CD14-positive monocyte (primary cell): ENCODE measurements around the gene PGM2. TPM values are rescaled to one million over a fixed set of nuclear protein-coding genes. Genes with fewer than 3 reads are reported as not detected.

Source experiments
- DNase-seq, 3 donors: peaks; one replicate each; pipeline ENCODE4 v3.0.0-alpha.2; 2011 to 2022
- H2AFZ ChIP-seq: 2 replicates; pipeline ENCODE4 v1.6.0; 2012; ENCODE audit warnings: mild to moderate bottlenecking, low read depth, low read length, inconsistent platforms; ENCODE audit not compliant: insufficient read depth, poor library complexity, severe bottlenecking
- H3K27ac ChIP-seq, 2 donors: 1 replicate in 1 of 2; 2 replicates in 1 of 2; pipeline ENCODE4 v1.5.1; 2012 to 2013; ENCODE audit warnings: low read length in 2 of 2, control low read depth in 1 of 2, inconsistent platforms in 1 of 2, low read depth in 1 of 2, mild to moderate bottlenecking in 1 of 2
- H3K27me3 ChIP-seq, 2 donors: one replicate each; pipeline versions ENCODE4 v1.6.0 to v1.6.1; 2011 to 2013; ENCODE audit warnings: low read length in 2 of 2; ENCODE audit not compliant: control insufficient read depth in 2 of 2, insufficient read depth in 2 of 2
- H3K36me3 ChIP-seq, 2 donors: replicated peaks in 1 of 2; 1 replicate in 1 of 2; 2 replicates in 1 of 2; pipeline versions ENCODE4 v1.5.1 to v1.6.1; 2012 to 2013; ENCODE audit warnings: low read length in 2 of 2, control low read depth in 1 of 2, inconsistent platforms in 1 of 2, mild to moderate bottlenecking in 1 of 2; ENCODE audit not compliant: insufficient read depth in 2 of 2, control insufficient read depth in 1 of 2
- H3K4me1 ChIP-seq, 2 donors: 1 replicate in 1 of 2; 2 replicates in 1 of 2; pipeline versions ENCODE4 v1.5.1 to v1.6.1; 2012 to 2013; ENCODE audit warnings: low read length in 2 of 2, control low read depth in 1 of 2, inconsistent platforms in 1 of 2, mild to moderate bottlenecking in 1 of 2, moderate library complexity in 1 of 2; ENCODE audit not compliant: insufficient read depth in 2 of 2, control insufficient read depth in 1 of 2
- H3K4me2 ChIP-seq: replicated peaks from 2 replicates; pipeline ENCODE3; 2012; ENCODE audit warnings: low read length, moderate library complexity, mild to moderate bottlenecking; ENCODE audit not compliant: poor library complexity, severe bottlenecking; ENCODE audit errors: extremely low read depth
- H3K4me3 ChIP-seq, 3 experiments: fragments of 200-600 bp in 1 of 3; sonication (generic) in 1 of 3; replicated peaks in 1 of 3; 1 replicate in 2 of 3; 2 replicates in 1 of 3; pipeline ENCODE4 v1.5.1; 2011 to 2013; ENCODE audit warnings: low read length in 3 of 3, mild to moderate bottlenecking in 3 of 3, control low read depth in 2 of 3, low read depth in 2 of 3, inconsistent platforms in 1 of 3, moderate library complexity in 1 of 3
- H3K79me2 ChIP-seq: 2 replicates; pipeline ENCODE4 v1.6.0; 2012; ENCODE audit warnings: mild to moderate bottlenecking, control low read depth, inconsistent platforms, low read length, moderate library complexity; ENCODE audit not compliant: insufficient read depth
- H3K9ac ChIP-seq: 2 replicates; pipeline ENCODE4 v1.6.0; 2017; ENCODE audit warnings: low read length, mild to moderate bottlenecking; ENCODE audit not compliant: insufficient read depth, poor library complexity, severe bottlenecking
- H3K9me3 ChIP-seq, 2 donors: replicated peaks in 1 of 2; 1 replicate in 1 of 2; 2 replicates in 1 of 2; pipeline versions ENCODE4 v1.5.1 to v1.6.1; 2012 to 2013; ENCODE audit warnings: low read length in 2 of 2, control low read depth in 1 of 2; ENCODE audit not compliant: control insufficient read depth in 1 of 2, insufficient read depth in 1 of 2
- H4K20me1 ChIP-seq: 2 replicates; pipeline ENCODE4 v1.6.0; 2012; ENCODE audit warnings: mild to moderate bottlenecking, low read length, control low read depth, moderate library complexity; ENCODE audit not compliant: insufficient read depth
- H3K27ac Mint-ChIP-seq, 7 donors: one replicate each; pipeline ENCODE4 v1.8.0; 2020; ENCODE audit warnings: mild to moderate bottlenecking in 7 of 7, mixed read lengths in 7 of 7, moderate library complexity in 6 of 7, inconsistent platforms in 2 of 7
- H3K27me3 Mint-ChIP-seq, 3 donors: one replicate each; pipeline ENCODE4 v1.8.0; 2021 to 2022; ENCODE audit warnings: low read depth in 3 of 3, mild to moderate bottlenecking in 3 of 3, mixed read lengths in 3 of 3, moderate library complexity in 3 of 3, inconsistent platforms in 1 of 3
- H3K36me3 Mint-ChIP-seq, 2 donors: one replicate each; pipeline ENCODE4 v1.8.0; 2020; ENCODE audit warnings: mixed read lengths in 2 of 2, inconsistent platforms in 1 of 2, mild to moderate bottlenecking in 1 of 2
- H3K4me1 Mint-ChIP-seq: one replicate; pipeline ENCODE4 v1.8.0; 2020; ENCODE audit warnings: mild to moderate bottlenecking, mixed read lengths
- H3K4me3 Mint-ChIP-seq, 2 donors: one replicate each; pipeline ENCODE4 v1.8.0; 2020; ENCODE audit warnings: mild to moderate bottlenecking in 2 of 2, mixed read lengths in 2 of 2, moderate library complexity in 1 of 2
- H3K9me3 Mint-ChIP-seq, 7 donors: one replicate each; pipeline ENCODE4 v1.8.0; 2020 to 2022; ENCODE audit warnings: mixed read lengths in 7 of 7, mild to moderate bottlenecking in 6 of 7, moderate library complexity in 6 of 7, inconsistent platforms in 2 of 7
- CTCF ChIP-seq: fragments of 200-600 bp; IDR thresholded peaks from one replicate; pipeline ENCODE4 v1.8.0; 2022; ENCODE audit warnings: antibody characterized with exemption, mild to moderate bottlenecking
- WGBS: methylation state at CpG from one replicate; pipeline ENCODE4 v1.1.5; 2013; ENCODE audit warnings: missing lambda C conversion rate; ENCODE audit not compliant: insufficient coverage; 5-methylcytosine and 5-hydroxymethylcytosine counted together
- intact Hi-C, 2 donors: fragments of 100-400 bp; cut with micrococcal nuclease; formaldehyde crosslinking; loops; one replicate each; pipeline versions ENCODE4 v1.15.0 to v1.15.1; 2023
- polyA plus RNA-seq, 3 donors: library from polyadenylated mRNA; depleted of rRNA in 1 of 3; unstranded in 2 of 3; stranded (reverse) in 1 of 3; fragments of 300-500 nt in 2 of 3; fragments of >200 nt in 1 of 3; fragmentation: Illumina TruSeq in 2 of 3; gene quantifications; 1 replicate in 2 of 3; 2 replicates in 1 of 3; pipeline ENCODE4 v1.2.3, GENCODE V29; 2012 to 2021

PGM2 gene
- polyA plus RNA-seq, 3 donors: 17.8 to 48.6 (median 46.2) TPM

DNA sequence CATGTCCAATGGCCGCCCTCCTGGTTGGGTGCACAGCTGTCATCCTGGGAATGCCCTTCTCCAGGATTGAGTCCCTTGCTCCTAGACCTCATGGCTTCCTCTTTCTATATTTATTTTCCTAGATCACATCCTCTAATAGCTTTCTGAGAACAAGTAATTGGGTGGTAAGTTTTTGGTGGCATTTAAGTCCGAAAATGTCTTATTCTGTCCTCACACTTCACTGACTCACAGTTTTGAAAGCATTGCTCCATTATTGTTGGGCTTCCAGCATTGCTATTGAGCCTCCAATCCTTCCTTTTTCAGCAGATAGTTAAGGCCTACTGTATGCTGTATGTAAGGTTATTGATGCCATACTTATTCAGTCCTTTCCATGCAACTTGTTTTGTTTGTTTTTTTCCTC is 25.9 kb downstream of the PGM2 start:
- Mint-ChIP-seq H3K36me3 (peaks cover 36 to 66% of the 10 kb centered on the region in 2 donors), H3K9me3 (no peaks in the 10 kb centered on the region), H3K4me1 (peaks cover 37% of the 10 kb centered on the region), H3K27me3 (no peaks in the 10 kb centered on the region), H3K4me3 (no peak overlapping the region), H3K27ac (peak overlapping the region in 5 of 7 donors; percentile 24 to 80 (median 46))
- H2AFZ ChIP-seq: no peak overlapping the region
- WGBS: 100% methylated on average over 1 of the region's 2 CpGs
- H3K4me2 ChIP-seq: no peak overlapping the region
- H3K4me1 ChIP-seq: peaks cover 21 to 34% of the 10 kb centered on the region in 2 donors
- TF ChIP-seq CTCF: no peak
- H3K79me2 ChIP-seq: peaks cover 4% of the 10 kb centered on the region
- H3K36me3 ChIP-seq: peaks cover 29 to 45% of the 10 kb centered on the region in 2 donors
- no peaks in the 10 kb centered on the region for H4K20me1 ChIP-seq
- no peak overlapping the region for H3K4me3 ChIP-seq
- no peak overlapping the region for H3K27ac ChIP-seq
- peak in 1 of 3 donors; percentile 39 for DNase-seq
- no peak overlapping the region for H3K9ac ChIP-seq
- no peaks in the 10 kb centered on the region for H3K27me3 ChIP-seq
- no peaks in the 10 kb centered on the region for H3K9me3 ChIP-seq
- intact Hi-C loops: loop anchor here in 1 of 2 donors (5.0 kb wide), 1 partner anchor 40 kb away; the partner anchor contains the start of gene TBC1D1

DNA sequence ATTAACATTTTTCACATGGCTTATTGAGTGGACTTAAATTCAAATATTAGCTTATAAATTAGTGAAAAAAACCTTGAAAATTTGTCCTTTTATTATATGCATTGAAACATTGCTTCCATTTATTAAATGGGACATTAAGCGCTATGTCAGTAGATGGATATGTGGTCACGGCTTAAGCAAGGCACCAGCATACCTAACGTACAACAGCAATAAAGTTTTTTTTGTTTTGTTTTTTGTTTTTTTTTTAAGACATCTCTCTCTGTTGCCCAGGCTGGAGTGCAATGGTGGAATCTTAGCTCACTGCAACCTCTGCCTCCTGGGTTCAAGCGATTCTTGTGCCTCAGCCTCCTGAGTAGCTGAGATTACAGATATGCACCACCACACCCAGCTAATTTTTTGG is 31.6 kb downstream of the PGM2 start:
- Histone ChIP-seq H3K27ac (no peak overlapping the region), H3K79me2 (peaks cover 8% of the 10 kb centered on the region), H3K27me3 (no peaks in the 10 kb centered on the region), H3K4me1 (peaks cover 17 to 27% of the 10 kb centered on the region in 2 donors), H3K9me3 (no peaks in the 10 kb centered on the region), H3K9ac (no peak overlapping the region), H3K36me3 (peaks cover 39 to 68% of the 10 kb centered on the region in 2 donors), H3K4me2 (no peak overlapping the region), H2AFZ (no peak overlapping the region), H3K4me3 (no peak overlapping the region), H4K20me1 (no peaks in the 10 kb centered on the region)
- DNase-seq: no peak
- WGBS: no CpG with 5 or more reads among the region's 4 CpGs
- Mint-ChIP-seq H3K4me1 (peaks cover 26% of the 10 kb centered on the region), H3K36me3 (peaks cover 48 to 61% of the 10 kb centered on the region in 2 donors), H3K27ac (no peak overlapping the region), H3K4me3 (no peak overlapping the region), H3K9me3 (no peaks in the 10 kb centered on the region), H3K27me3 (no peaks in the 10 kb centered on the region)
- TF ChIP-seq CTCF: no peak
- intact Hi-C loops: no loop called here
